Stimulated activated CD8-positive, alpha-beta memory T cell treated with anti-CD3 and anti-CD28 coated beads, Interleukin-7, amount 100 ng/mL, for 1 hour (primary cell): ENCODE measurements around the gene KCNH2.
A peak's percentile ranks its signal among the peaks of the same experiment; 100 is the strongest.
"Not testable (repeated sequence)": the region's sequence is repeated elsewhere in the genome, so short reads cannot be mapped to it uniquely, and the experiment has no call there.

Source experiments
- DNase-seq, 2 donors: peaks; one replicate each; pipeline ENCODE4 v3.0.0-alpha.2; 2020; ENCODE audit warnings: low read depth in 2 of 2

KCNH2 gene

DNA sequence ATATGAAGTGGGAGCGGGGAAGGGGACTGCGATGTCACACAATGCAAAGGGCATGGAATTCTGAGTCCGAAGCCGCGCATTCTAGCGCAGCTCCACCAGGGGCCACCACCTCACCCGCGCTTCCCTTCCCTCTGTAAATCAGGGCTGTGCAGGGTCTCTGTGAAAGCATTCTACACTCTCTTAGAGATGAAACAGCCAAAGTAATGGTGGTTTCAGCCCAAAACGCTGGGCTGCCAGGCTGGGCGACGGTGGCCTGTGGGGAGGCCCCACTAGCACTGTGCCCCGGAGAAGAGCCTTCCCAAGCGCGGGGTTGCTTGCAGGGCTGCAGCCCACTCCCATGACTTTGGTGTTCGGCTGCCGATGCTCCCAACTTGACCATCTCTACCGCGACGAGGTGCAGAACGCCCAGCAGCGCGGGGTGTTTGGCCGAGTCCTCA is 34.8 kb upstream of the KCNH2 start:
- no peak for DNase-seq

DNA sequence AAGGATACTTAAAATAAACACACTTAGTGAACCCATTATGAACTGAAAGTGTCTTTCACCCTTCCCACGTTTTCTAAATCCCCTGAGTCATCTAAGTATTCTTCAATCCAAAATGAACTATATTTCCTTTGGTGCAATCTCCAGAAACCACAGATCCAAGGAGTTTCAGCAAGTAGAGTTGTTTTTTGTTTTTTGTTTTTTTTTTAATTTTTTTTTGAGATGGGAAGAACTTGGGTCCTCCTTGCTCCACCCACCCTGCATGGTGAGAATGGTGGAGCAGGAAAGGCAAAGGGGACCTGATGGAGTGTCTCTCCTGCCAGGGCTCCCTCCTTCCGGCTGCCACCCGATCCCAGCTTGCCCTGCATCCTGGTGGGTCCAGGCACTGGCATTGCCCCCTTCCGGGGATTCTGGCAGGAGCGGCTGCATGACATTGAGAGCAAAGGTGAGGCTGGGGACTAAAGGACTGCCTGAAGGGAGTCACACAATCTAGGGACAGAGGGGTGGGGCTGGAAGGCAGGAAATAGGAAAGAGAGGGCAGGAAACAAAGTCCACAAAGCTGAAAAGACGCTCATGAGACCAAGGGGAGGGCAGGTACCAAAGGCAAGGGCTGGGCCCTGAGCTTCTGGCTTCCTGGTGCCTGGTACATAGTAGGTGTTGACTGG is 34.0 kb upstream of the KCNH2 start:
- no peak for DNase-seq

DNA sequence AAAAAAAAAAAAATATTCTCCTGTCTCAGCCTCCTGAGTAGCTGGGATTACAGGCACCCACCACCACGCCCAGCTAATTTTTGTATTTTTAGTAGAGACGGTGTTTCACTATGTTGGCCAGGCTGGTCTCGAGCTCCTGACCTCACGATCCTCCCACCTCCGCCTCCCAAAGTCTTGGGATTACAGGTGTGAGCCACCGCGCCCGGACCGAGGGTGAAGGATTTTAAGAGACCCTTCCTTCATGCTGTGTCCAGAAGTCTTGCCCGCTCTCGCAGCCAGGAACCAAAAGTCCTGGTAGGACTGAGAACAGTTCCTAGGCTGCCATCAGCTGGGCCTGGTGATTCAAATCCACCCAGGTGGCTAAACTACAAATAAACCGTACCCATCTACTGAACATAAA is 33.5 kb upstream of the KCNH2 start:
- DNase-seq: not testable (repeated sequence)

DNA sequence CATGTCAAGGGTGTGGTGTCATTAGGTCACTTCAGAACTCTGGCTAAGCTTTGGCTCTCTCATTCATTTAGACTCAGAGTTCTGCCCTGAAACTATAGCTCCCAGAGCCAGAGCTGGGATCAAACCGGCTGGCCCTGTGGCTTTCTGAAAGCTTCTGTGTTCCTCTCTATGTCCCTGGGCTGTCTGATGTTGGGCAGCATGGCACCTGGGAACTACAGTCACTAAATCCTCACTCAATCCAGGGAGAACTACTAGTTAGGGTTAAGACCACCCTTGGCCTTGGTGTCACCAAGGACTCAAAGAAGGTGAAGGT is 32.9 kb upstream of the KCNH2 start:
- no peak for DNase-seq

DNA sequence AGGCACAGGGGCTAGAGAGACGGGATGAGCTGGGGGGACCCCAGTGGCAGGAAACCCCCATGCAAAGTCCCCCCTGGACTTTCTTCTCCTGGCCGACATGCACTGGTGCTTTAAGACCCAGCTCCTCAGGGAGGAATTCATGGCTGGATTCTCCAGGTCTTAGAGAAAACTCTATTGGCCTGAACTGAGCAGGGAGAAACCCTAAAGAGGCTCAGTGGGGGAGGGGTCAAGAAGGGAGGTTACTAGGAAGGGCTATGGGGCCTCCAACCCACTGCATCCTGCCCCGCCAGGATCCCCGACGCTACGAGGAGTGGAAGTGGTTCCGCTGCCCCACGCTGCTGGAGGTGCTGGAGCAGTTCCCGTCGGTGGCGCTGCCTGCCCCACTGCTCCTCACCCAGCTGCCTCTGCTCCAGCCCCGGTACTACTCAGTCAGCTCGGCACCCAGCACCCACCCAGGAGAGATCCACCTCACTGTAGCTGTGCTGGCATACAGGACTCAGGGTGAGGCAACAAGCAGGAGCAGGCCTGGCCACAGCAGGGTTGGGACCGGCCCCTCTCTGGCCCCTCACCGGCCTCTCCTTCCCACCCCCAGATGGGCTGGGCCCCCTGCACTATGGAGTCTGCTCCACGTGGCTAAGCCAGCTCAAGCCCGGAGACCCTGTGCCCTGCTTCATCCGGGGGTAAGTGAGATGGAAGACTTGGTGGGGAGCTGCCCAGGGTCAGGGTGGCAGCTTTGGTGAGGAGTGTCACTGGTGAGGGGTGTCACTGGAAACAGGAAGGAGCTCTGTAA is 32.4 kb upstream of the KCNH2 start:
- DNase-seq: no peak

DNA sequence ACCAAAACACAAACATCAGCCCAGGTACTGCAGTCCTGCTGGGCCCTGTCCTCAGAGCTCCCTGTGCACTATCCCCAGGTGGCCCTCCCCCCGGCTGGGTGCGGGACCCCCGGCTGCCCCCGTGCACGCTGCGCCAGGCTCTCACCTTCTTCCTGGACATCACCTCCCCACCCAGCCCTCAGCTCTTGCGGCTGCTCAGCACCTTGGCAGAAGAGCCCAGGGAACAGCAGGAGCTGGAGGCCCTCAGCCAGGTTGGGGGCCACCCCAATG is 31.9 kb upstream of the KCNH2 start:
- no peak for DNase-seq

DNA sequence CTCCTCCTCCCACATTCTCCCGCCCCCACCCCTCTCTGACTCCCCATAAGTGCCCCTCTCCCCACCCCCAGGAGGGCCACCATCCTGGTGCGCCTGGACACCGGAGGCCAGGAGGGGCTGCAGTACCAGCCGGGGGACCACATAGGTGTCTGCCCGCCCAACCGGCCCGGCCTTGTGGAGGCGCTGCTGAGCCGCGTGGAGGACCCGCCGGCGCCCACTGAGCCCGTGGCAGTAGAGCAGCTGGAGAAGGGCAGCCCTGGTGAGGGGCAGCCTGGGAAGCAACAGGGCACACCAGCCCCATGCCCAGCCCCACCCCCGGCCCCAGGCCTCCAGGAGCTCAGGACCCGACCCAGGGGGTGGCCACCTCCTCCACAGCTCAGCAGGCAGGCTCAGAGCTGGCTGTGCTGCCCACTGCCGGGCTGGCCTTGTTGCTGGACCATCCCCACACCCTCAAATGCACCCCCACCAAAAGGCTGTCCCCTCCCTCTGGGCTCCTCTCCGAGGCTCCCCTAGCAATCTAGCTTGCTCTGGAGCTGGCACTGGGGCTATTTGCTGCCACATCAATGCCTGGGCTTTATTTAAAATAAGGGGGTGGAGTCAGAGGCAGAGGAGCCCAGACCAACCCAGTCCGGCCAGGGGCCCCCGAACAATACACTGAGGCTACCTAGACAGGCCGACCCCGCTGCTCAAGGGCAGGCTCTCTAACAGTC is 31.4 kb upstream of the KCNH2 start:
- no peak for DNase-seq

DNA sequence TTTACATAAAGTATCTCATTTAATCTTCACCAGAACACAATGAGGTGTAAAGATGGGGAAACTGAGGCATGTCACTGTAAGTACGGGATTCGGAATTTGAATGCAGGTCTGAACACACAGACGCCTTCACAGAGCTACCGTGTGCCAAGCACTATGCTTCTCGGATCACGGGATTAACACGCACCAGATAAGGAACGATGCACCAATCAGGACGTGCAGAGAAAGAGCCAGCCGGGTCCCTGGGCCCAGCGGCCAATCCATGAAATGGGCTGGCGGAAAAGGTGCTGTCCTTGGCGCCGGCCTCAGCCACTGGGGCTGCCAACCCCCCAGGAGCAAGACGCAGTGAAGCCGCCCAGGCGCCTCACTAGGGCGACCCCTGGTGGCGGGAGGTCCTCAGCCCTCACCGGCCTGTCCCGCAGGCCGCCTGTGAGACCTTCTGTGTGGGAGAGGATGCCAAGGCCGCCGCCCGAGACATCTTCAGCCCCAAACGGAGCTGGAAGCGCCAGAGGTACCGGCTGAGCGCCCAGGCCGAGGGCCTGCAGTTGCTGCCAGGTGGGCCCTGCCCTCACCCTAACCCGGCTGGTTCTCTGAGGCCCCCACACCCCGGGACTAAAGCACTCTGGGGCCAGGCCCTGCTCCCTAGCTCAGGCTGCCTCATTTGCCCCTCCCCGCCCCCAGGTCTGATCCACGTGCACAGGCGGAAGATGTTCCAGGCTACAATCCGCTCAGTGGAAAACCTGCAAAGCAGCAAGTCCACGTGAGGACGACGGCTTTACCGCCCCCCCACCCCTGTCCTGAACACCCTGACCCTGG is 30.6 kb upstream of the KCNH2 start:
- peak; percentile 55 to 65 for DNase-seq

DNA sequence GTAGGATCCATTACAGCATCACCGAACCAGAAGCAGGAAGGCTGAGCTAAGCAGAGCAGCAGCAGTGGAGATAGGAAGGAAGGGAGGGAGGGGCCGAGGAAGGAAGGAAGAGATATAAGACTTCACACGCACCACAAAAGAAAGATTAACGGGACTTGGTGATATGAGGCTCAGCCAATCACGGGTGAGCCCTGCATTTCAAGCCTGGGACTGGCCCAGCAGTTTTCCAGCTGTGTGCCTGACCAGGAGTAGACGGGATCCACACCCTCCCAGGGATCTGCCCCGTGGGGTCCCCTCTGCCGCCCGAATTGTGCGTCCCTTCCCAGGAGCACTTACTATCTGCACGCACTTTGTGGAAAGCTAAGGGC is 30.0 kb upstream of the KCNH2 start:
- no peak for DNase-seq

DNA sequence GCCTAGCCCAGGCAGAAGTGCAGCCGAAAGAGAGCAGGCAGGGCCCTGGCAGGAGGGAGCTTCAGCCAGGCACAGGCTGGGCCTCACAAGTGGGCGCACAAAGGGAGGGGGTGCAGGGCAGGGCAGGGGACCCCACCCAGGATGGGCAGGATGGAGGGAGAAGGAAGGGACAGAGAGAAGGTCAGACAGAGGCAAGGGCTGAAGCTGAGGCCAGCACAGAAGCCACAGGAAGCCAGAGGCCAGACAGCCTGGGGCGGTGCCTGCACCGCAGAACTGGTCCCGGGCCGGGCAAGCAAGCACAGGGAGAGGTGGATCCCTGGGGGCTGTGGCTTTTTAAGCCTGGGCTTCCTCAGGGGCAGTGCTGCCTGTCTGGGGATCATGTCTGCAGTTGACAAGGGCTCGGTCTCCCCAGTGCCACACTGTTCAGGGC is 29.4 kb upstream of the KCNH2 start:
- DNase-seq: no peak

DNA sequence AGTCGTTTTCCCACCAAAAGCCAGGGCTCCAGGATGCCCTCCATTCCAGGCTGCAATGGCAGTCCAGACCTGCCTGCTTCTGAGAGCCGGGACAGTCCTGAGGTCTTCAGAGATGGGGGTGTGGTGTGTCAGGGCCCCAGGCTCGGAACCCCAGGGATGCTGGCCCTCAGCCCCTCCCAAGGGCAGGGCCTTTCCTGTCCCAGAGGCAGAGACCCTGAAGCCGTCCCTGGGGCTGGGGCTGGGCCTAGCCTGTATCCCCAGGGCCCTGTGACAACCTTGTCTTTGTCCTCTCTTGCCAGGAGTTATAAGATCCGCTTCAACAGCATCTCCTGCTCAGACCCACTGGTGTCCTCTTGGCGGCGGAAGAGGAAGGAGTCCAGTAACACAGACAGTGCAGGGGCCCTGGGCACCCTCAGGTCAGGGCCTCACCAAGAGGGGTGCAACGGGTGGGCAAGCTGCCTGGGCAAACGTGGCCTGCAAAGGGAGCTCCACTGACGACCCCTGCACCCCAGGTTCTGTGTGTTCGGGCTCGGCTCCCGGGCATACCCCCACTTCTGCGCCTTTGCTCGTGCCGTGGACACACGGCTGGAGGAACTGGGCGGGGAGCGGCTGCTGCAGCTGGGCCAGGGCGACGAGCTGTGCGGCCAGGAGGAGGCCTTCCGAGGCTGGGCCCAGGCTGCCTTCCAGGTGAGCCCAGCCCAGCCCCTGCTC is 28.6 kb upstream of the KCNH2 start:
- DNase-seq: no peak

DNA sequence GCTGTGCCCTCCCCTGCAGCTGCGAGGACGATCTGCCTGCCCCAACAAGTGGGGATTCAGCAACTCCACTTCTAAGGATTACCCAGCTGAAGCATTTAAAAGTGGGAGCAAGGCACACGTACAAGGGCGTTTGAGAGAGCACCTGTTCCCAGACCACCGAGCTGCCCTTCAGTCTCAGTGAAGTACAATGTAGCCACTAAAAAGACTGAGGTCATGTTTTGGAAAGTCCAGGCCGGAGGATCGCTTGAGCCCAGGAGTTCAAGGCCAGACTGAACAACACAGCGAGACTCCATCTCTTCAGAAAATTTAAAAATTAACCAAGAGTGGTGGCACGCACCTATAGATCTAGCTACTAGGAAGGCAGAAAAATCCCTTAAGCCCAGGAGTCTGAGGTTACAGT is 27.4 kb upstream of the KCNH2 start:
- DNase-seq: no peak

DNA sequence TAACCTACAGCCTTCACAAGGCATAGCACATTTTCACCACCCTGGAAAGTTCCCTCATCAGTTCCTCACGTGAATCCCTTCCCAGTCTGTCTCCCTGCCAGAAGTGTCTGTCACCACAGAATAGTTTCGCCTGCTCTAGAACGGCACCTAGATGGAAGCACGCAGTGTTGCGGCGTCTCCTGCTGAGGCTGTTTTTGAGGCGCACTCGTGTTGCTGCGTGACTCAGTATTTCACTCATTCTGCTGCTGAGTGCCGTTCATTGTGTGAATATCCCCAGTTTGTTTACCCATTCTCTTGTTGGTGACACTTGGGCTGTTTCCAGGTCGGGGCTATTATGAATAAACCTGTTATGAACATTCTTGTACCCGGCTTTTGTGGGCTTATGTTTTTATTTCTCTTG is 25.5 kb upstream of the KCNH2 start:
- no peak for DNase-seq

DNA sequence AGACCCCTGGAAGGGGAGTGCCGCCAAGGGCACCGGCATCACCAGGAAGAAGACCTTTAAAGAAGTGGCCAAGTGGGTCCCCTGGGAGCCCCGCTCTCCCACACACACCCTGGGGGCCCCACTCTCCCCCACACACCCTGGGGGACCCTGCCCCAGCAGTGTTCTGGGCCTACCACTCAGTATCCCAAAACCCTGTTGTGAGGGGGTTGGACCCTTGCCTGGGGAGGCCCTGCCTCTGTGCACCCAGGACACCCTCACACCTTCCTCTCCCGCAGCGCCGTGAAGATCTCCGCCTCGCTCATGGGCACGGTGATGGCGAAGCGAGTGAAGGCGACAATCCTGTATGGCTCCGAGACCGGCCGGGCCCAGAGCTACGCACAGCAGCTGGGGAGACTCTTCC is 23.4 kb upstream of the KCNH2 start:
- DNase-seq: no peak

DNA sequence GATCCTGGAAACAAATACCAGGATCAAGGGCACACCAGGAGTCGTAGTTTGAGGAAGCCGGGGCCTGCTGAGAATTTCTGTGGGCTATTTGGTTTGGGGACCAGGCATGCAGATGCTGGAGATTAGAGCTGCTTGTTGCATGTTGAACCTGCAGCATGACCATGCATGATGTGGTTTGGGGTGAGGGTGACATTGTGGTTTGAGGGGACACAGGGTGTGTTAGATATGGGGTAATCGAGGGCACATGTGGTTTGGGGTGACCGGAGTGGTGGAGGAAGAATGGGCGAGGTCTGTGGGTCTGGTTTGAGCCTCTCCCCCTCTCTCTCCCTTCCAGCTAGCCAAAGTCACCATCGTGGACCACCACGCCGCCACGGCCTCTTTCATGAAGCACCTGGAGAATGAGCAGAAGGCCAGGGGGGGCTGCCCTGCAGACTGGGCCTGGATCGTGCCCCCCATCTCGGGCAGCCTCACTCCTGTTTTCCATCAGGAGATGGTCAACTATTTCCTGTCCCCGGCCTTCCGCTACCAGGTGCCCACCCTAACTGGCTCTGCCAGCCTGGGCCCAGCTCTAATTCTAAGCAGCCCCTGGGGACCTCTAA is 22.9 kb upstream of the KCNH2 start:
- no peak for DNase-seq

DNA sequence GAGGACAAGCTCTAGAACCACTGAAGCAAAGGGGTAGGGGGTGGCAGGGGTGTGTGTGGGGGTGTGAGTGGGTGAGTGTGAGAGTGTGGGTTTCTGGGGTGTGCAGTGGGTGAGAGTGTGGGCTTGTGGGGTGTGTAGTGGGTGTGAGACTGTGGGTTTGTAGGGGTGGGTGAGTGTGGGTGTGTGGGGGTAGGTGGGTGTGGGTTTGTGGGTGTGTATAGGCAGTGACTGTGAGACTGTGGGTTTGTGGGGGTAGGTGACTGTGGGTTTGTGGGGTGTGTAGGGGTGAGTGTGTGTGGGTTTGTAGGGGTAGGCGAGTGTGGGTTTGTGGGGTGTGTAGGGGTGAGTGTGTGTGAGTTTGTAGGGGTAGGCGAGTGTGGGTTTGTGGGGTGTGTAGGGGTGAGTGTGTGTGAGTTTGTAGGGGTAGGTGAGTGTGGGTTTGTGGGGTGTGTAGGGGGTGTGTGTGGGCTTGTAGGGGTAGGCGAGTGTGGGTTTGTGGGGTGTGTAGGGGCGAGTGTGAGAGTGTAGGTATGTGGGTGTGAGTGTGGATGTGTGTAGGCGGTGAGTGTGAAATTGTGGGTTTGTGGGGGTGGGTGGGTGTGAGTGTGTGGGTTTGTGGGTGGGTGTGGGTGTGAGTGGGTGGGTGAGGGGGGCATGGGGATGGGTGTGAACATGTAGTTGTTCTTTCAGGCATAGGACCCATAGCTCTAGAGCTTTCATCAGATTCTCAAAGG is 21.5 kb upstream of the KCNH2 start:
- no peak for DNase-seq

DNA sequence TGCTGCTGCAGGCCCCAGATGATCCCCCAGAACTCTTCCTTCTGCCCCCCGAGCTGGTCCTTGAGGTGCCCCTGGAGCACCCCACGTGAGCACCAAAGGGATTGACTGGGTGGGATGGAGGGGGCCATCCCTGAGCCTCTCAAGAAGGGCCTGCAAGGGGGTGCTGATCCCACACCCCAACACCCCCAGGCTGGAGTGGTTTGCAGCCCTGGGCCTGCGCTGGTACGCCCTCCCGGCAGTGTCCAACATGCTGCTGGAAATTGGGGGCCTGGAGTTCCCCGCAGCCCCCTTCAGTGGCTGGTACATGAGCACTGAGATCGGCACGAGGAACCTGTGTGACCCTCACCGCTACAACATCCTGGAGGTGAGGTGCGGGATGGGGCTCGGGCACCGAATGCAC is 20.9 kb upstream of the KCNH2 start:
- no peak for DNase-seq

DNA sequence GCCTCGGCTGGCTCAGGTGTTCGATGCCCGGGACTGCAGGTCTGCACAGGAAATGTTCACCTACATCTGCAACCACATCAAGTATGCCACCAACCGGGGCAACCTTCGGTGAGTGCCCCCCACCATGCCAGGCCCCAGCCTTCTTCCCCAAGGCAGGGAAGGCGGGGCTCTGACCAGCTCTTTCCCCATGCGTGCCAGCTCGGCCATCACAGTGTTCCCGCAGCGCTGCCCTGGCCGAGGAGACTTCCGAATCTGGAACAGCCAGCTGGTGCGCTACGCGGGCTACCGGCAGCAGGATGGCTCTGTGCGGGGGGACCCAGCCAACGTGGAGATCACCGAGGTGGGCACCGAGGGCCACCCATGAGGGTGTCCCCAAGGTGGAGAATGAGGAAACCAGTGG is 20.2 kb upstream of the KCNH2 start:
- no peak for DNase-seq

DNA sequence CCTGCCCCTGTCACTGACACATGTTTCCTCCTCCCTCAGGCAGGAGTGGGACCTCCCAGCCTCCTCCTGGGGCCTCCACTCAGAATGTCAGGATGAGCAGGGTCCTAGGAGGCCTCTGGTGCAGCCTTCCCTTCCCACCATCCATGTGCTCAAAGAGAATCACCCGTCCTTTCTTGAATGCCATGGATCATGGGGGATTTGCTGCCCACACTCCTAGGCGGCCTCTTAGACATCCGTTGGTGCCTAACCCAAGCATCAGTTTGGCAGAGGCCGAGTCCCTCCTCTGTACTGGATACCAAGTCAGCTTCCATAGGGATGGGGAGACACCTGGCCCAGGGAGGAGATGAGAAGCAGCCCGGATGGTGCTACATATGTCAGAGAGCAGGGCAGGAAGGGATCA is 19.7 kb upstream of the KCNH2 start:
- DNase-seq: no peak

DNA sequence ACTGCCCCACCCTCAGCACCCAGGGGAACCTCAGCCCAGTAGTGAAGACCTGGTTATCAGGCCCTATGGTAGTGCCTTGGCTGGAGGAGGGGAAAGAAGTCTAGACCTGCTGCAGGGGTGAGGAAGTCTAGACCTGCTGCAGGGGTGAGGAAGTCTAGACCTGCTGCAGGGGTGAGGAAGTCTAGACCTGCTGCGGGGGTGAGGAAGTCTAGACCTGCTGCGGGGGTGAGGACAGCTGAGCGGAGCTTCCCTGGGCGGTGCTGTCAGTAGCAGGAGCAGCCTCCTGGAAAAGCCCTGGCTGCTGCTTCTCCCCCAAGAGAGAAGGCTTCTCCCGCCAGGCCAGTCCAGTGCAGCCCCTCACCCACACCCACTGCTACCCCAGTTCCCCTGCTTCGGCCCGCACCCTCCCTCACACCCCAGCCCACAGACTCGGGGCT is 19.0 kb upstream of the KCNH2 start:
- no peak for DNase-seq
